Central memory CD8-positive, alpha-beta T cell (primary cell): ENCODE measurements around the gene MME.

Source experiments
- ATAC-seq: fragments of 150-1000 bp; cut with Tn5 transposase; replicated peaks from 2 replicates; pipeline ENCODE4 v1.10.0; 2022; ENCODE audit warnings: mild to moderate bottlenecking, moderate FRiP score, moderate number of reproducible peaks; ENCODE audit not compliant: poor library complexity, severe bottlenecking; ENCODE audit errors: extremely low read depth
- DNase-seq, 2 donors: peaks; one replicate each; pipeline ENCODE4 v3.0.0; 2021; ENCODE audit warnings: low spot score in 2 of 2
- H3K27ac Mint-ChIP-seq: one replicate; pipeline ENCODE4 v1.8.0; 2022; ENCODE audit warnings: low read depth, mild to moderate bottlenecking, moderate library complexity, mixed read lengths
- H3K27me3 Mint-ChIP-seq: one replicate; pipeline ENCODE4 v1.8.0; 2022; ENCODE audit warnings: mixed read lengths
- H3K36me3 Mint-ChIP-seq: one replicate; pipeline ENCODE4 v1.8.0; 2022; ENCODE audit warnings: mild to moderate bottlenecking, moderate library complexity, mixed read lengths; ENCODE audit not compliant: insufficient read depth
- H3K4me1 Mint-ChIP-seq: one replicate; pipeline ENCODE4 v1.8.0; 2022; ENCODE audit warnings: mixed read lengths
- H3K4me3 Mint-ChIP-seq: one replicate; pipeline ENCODE4 v1.8.0; 2022; ENCODE audit warnings: mild to moderate bottlenecking, moderate library complexity, mixed read lengths
- H3K9me3 Mint-ChIP-seq: one replicate; pipeline ENCODE4 v1.8.0; 2022; ENCODE audit warnings: mixed read lengths

MME gene

DNA sequence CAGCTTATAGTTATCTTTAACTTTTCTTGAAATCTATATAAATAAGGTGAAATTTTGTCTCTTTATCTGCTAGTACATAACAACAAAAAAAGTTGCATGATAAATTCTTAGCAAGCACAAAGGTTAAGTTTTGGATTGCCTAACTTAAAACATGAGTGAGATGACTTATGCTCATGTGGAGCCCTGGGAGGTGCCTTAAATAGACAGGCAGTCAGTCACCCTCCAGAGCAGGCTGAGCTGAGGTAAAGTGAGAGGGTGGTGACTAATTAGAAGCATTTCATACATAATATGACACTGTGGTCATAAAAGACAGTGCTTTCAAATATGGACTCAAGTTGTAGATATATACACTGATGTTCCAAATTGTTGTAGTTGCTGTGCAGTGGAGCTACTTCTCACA is 14.6 kb upstream of the MME start:
- no peak for DNase-seq
- Mint-ChIP-seq H3K27me3 (no peaks in the 10 kb centered on the region), H3K27ac (no peak overlapping the region), H3K9me3 (no peaks in the 10 kb centered on the region), H3K36me3 (peaks cover 2% of the 10 kb centered on the region), H3K4me1 (no peaks in the 10 kb centered on the region), H3K4me3 (no peak overlapping the region)
- no peak for ATAC-seq

DNA sequence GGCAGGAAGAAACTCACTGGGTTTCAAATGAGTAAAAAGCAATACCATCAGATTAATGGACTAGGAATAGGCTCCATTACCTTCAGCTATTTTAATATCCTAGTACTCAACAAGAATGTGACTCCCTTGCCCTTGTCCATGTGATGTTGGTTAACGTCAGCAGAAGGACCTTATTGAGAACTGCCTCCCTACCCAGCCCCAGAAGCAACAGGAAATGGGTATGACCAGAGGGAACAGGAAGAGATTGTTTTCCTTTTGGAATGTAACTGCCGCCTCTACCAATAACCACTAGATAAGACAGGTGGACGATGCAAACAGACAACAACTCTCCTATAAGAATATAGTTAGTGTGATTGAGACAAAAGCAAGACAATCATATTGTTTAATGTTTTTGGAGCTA is 10.4 kb upstream of the MME start:
- Mint-ChIP-seq H3K36me3 (peaks cover 2% of the 10 kb centered on the region), H3K4me3 (no peak overlapping the region), H3K4me1 (no peaks in the 10 kb centered on the region), H3K27ac (no peak overlapping the region), H3K27me3 (no peaks in the 10 kb centered on the region), H3K9me3 (peaks cover 5% of the 10 kb centered on the region)
- DNase-seq (no peak), ATAC-seq (no peak)

DNA sequence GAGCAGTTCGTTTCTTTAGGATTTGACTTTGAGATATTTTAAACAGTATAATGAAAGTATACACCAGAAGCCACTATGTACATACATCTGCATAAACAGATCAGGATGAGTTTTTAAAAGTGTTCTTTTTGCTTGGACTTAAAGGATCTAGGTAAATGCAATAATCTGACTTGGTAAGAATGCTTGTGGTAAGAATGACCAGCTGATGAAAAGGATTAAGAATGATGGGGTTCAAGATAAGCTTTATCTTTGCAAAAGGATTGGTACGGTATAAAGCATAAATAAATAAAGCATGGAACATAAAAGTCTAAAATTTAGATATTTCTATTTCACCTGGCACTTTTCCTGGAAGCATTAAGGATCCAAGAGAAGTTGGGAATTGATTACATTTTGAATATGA is 9.8 kb upstream of the MME start:
- Mint-ChIP-seq H3K4me3 (no peak overlapping the region), H3K27me3 (no peaks in the 10 kb centered on the region), H3K27ac (no peak overlapping the region), H3K36me3 (peaks cover 2% of the 10 kb centered on the region), H3K9me3 (peaks cover 8% of the 10 kb centered on the region), H3K4me1 (no peaks in the 10 kb centered on the region)
- DNase-seq, result no peak
- ATAC-seq, result no peak

DNA sequence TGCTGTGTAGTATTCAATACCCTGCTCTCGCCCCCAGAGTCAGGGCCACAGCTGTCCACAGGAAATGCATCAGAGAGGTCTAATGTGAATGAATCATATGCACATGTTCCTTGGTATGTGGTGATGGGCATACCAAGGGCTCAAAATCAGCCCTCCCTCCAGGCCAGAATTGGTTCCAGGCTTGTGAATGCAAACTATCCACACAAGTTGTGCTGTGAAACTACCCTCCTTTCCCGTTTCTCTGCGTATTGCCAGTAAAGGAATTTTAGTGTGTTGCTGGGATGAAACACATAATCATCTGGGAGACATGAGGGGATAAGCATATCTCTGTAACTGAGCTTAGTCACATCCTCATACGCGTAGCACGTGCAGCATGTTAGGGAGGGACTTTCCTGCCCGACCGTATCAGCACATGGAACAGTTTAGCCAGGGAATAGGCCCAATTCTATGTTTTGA is 9.2 kb upstream of the MME start:
- no peak overlapping the region for H3K27ac Mint-ChIP-seq
- H3K27me3 Mint-ChIP-seq, result no peaks in the 10 kb centered on the region
- DNase-seq, result no peak
- no peaks in the 10 kb centered on the region for H3K4me1 Mint-ChIP-seq
- H3K4me3 Mint-ChIP-seq, result no peak overlapping the region
- peaks cover 2% of the 10 kb centered on the region for H3K36me3 Mint-ChIP-seq
- H3K9me3 Mint-ChIP-seq, result peaks cover 14% of the 10 kb centered on the region
- no peak for ATAC-seq

DNA sequence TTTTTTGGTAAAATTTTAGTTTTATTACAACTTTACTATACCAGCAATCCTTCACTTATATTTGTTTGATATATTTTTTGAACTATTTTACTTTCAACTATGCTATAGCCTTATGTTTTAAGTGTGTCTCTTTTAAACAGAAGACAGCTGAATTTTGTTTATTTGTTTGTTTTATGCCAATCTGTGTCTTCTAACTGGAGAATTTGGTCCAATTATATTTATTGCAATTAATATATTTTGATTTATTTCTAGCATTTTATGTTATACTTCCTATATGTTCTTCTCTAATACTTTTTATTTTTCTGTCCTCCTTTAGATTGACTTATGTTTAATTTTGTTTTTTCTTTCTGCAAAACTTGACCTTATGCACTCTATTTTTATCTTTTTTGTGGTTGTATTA is 4.9 kb upstream of the MME start:
- ATAC-seq (no peak), DNase-seq (no peak)
- Mint-ChIP-seq H3K27me3 (peaks cover 24% of the 10 kb centered on the region), H3K27ac (no peak overlapping the region), H3K9me3 (peaks cover 16% of the 10 kb centered on the region), H3K36me3 (no peaks in the 10 kb centered on the region), H3K4me3 (no peak overlapping the region), H3K4me1 (peaks cover under 1% of the 10 kb centered on the region)

DNA sequence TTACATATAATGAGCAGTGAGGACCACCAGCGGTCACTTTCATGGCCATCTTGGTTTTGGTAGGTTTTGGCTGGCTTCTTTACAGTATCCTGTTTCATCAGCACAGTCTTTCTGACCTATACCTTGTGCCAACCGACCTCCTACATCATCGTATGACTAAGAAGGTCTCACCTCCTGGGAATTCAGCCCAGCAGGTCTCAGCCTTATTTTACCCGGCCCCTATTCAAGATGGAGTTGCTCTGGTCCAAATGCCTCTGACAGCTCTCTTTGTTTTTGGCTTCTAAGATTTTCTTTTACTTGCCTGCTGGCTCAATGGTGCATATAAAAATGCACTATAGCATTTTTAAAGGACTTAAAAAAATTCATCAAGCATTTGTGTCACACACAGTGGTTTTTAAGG is 3.2 kb upstream of the MME start:
- DNase-seq (no peak), ATAC-seq (no peak)
- H3K27ac Mint-ChIP-seq, result no peak overlapping the region
- H3K4me3 Mint-ChIP-seq, result no peak overlapping the region
- peaks cover 15% of the 10 kb centered on the region for H3K9me3 Mint-ChIP-seq
- H3K36me3 Mint-ChIP-seq, result no peaks in the 10 kb centered on the region
- peaks cover 6% of the 10 kb centered on the region for H3K4me1 Mint-ChIP-seq
- peaks cover 41% of the 10 kb centered on the region for H3K27me3 Mint-ChIP-seq

DNA sequence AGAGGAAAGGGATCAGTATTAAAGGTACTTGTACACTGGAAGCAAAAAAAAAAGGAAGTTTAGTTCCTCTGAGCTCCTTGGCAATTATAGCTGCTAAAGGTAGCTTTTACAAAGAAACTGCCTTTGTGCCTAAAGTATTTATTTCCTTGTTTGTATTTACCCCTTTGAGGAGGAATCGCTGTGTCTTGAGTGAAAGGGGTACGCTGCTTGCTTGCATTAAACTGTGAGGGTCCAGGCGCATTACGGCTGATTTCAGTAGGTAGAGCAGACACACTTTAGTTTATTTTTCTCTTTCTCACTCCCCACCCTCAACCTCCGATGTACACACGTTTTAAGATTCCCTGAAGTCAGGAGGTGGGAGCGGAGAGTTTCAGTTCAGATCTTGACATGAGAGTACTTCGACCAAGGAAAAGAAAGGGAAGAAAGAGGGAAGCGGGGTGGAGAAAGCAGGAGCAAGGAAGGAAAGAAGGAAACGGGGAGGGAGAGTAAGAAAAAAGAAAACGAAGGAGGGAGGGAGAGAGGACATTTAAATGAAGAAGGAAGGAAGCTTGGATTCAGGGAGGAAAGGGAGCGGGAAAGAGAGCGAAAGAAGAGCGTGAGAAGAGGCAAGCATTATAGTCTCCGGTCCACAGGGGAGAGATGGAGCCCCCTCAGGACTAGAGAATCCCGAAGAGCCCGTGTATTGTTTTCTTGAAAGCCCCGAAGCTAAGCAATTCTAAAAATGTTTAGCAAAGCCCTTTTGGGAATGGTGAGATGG is 1.2 kb upstream of the MME start:
- Mint-ChIP-seq H3K4me3 (peak overlapping the region; percentile 56), H3K36me3 (no peaks in the 10 kb centered on the region), H3K27me3 (peaks cover 45% of the 10 kb centered on the region), H3K9me3 (peaks cover 10% of the 10 kb centered on the region), H3K27ac (no peak overlapping the region), H3K4me1 (peaks cover 6% of the 10 kb centered on the region)
- ATAC-seq, result no peak
- DNase-seq, result no peak

DNA sequence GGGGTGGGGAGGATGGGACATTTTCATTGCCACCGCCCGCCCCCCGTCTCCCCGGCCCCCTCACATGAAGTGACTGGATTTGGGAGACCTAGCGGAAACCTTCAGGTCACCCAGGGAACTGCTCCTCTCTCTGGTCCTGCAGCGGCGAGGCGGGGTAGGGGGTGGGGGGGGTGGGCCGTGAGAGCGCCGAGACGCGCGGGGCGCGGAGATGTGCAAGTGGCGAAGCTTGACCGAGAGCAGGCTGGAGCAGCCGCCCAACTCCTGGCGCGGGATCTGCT is 712 bp upstream of the MME start:
- H3K27ac Mint-ChIP-seq, result no peak overlapping the region
- H3K9me3 Mint-ChIP-seq, result peaks cover 10% of the 10 kb centered on the region
- H3K36me3 Mint-ChIP-seq, result no peaks in the 10 kb centered on the region
- H3K4me1 Mint-ChIP-seq, result peaks cover 6% of the 10 kb centered on the region
- peak overlapping the region; percentile 56 for H3K4me3 Mint-ChIP-seq
- no peak for ATAC-seq
- peaks cover 45% of the 10 kb centered on the region for H3K27me3 Mint-ChIP-seq
- DNase-seq, result no peak

DNA sequence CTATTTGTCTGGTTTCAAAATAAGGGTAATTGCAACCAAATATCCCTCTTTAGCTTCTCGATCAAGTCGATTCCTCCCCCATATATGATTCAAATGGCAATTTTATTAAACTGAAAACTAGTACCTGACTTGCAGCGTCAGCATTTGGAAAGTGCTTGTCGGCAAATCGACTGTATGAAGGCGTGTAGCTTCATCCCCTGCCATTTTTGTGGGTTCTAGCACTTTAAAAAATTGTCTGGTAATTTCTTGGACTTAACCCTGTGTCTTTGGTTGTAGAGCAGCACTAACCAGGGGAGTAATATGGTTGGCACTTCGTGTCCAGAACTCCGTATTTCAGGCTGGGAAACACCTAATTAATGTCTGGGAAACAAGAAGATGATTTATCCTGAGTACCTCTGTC is 573 bp downstream of the MME start:
- DNase-seq (no peak), ATAC-seq (no peak)
- Mint-ChIP-seq H3K9me3 (peaks cover 4% of the 10 kb centered on the region), H3K4me1 (peaks cover 6% of the 10 kb centered on the region), H3K27ac (no peak overlapping the region), H3K27me3 (peaks cover 45% of the 10 kb centered on the region), H3K36me3 (no peaks in the 10 kb centered on the region), H3K4me3 (peak overlapping the region; percentile 14)

DNA sequence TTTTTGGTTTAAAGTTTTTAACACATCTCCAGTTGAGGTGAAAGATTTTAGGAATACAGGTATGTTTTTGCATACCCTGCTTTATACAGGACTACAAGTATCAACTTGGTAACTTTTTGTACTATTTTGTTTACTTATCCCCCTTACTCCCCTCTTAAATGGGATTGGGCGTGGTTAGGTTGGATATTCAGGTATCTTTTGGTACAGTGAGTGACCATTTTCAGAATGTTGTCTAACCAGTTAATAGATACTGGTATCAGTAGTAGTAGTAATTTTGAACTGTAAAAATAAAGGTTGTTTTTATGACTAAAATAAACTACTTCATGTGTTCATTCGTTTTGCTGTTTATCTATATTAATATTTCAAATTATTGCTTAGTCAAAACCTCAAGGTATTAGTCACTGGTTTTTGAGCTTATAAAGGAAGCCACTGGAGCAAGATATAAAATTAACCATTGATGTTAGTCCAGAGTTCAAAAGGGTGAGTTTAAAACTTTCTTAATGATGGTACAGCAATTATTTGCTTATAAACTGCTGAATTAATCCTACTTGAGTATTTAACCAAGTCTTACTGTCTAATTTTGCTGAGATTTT is 3.3 kb downstream of the MME start:
- peaks cover 38% of the 10 kb centered on the region for H3K27me3 Mint-ChIP-seq
- no peaks in the 10 kb centered on the region for H3K36me3 Mint-ChIP-seq
- DNase-seq, result no peak
- no peak for ATAC-seq
- peaks cover 7% of the 10 kb centered on the region for H3K9me3 Mint-ChIP-seq
- H3K4me1 Mint-ChIP-seq, result peaks cover 6% of the 10 kb centered on the region
- H3K27ac Mint-ChIP-seq, result no peak overlapping the region
- no peak overlapping the region for H3K4me3 Mint-ChIP-seq

DNA sequence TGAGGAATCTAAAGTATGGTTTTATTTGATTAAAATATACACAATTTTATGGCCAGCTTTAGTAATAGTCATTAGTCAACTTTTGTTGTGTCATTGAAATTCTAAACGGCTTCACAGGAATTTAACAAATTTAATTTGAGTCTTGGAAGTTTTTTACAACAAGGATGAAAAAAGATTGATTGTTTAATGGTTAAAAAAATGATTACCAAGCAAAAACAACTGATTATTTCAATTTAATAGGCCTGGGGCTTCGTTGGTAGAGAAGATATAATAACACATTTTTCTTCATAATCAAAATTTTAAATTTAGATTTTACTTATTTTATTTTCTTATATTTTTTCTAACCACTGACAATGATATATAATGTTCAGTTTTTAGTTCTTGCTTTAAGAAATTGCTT is 4.4 kb downstream of the MME start:
- no peak overlapping the region for H3K4me3 Mint-ChIP-seq
- no peak for ATAC-seq

DNA sequence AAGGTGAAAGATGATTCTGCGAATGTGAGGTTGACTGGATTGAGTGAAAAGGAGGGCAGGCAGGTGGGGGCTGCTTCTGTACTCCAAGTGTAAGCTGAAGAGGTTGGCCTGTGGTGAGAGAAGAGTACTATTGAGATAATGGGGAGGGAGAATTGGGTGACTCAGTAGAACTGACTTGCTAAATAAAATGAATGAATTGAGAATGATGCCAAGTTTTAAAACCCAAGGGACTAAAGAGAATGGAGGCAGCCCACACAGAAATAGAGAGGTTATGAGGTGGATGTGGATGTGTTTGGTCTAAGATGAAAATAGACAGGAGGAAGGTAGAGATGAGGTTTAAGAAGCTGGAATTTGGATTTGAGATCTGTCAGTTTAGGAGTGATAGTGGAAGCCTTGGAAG is 5.9 kb downstream of the MME start:
- Mint-ChIP-seq H3K27ac (no peak overlapping the region), H3K27me3 (peaks cover 13% of the 10 kb centered on the region), H3K36me3 (no peaks in the 10 kb centered on the region), H3K9me3 (peaks cover 7% of the 10 kb centered on the region), H3K4me3 (no peak overlapping the region), H3K4me1 (no peaks in the 10 kb centered on the region)
- ATAC-seq (no peak), DNase-seq (no peak)

More for the DNA sequence above, 4.4 kb downstream of the MME start:
- H3K9me3 Mint-ChIP-seq, result peaks cover 7% of the 10 kb centered on the region
- peaks cover 26% of the 10 kb centered on the region for H3K27me3 Mint-ChIP-seq
- peaks cover 6% of the 10 kb centered on the region for H3K4me1 Mint-ChIP-seq
- no peak overlapping the region for H3K27ac Mint-ChIP-seq
- H3K36me3 Mint-ChIP-seq, result no peaks in the 10 kb centered on the region
- no peak for DNase-seq

DNA sequence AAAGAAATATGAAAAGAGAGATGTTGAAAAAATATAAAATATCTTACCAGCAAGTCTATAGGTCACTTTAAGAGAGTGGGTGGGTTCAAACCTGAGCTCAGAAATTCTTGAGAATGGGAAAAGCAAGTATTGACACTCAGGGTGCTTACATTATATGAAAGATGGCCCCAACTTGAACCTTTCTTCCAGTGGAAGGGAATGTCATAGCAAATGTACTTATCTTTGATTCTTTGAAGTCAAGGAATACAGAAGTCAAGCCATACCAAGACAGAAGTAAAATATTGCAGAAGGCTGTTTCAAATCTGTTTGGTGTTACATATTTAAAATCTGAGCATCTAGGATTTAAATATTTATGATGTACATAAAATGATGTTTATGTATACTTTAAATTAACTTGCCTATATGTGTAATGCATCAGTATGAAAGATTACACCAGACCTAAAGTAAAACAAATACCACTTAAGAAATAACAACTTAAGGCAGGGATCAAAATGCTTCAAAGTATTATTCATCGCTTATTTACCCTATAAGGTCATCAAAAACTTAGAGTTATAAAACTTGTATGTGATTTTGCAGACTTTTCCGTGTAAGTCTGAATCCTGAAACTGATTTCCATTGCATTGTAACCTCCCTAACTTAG is 8.7 kb downstream of the MME start:
- Mint-ChIP-seq H3K27ac (no peak overlapping the region), H3K4me3 (no peak overlapping the region), H3K27me3 (no peaks in the 10 kb centered on the region), H3K4me1 (no peaks in the 10 kb centered on the region), H3K36me3 (no peaks in the 10 kb centered on the region), H3K9me3 (peaks cover 7% of the 10 kb centered on the region)
- ATAC-seq (no peak), DNase-seq (no peak)
